ENCODE data around the gene BCDIN3D.

GRCh38 chr12:49868952-49869815, 26.3 kb upstream of the BCDIN3D start:
- no peak for TF ChIP-seq EP300 (IDR thresholded peaks at IDR 0.05)
- TF ChIP-seq POLR2A (IDR thresholded peaks at IDR 0.05) = no peak
